NCI-H1417 treated with DMSO at 0.1 percent for 48 hours (cell line): ENCODE measurements around the gene TCEAL4.

Source experiments
- DNase-seq: peaks from one replicate; lab custom pipeline; 2025; lab: John Stamatoyannopoulos, UW

TCEAL4 gene

DNA sequence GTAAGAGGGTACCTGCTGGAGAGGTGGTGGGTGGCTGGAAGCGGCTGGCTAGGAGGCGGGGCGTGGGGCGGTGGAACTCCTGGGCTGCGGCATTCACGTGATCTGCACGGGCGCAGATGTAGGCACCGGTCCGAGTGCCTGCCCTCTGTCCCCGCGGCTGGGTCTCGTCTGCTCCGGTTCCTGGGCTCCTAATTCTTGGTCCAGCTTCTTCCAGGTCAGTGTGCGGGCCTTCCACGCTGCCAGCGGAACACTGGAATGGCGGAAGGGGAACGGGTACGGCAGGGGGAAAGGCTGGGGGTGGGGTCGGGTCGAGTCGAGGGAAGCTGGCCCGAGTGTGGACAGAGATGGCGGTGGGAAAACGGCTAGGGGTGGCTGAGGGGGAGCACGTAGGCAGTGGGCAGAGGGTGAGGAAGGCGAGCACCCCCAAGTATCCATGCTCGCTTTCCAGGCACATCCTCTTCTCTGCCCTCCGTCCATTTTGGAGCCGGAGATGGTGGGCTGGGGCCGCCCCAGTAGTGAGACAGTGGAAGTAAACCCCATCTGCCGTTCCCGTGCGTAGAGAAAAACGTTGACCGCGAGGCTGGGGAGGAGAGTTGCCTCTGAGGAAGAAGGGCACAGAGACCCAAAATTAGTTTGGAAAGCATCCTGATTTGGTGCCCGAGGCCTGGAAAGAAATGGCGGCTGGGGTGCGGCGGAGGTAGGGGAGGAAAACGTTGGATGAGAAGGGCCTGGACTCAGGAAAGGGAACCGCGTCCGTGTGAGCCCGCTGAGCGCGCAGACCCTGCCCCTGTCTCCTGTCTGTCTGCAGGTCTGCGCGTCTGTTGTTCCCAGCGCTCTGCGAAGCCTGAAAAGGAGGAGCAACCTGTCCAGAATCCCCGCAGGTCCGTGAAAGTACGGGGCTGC lies at the start of gene TCEAL4:
TSS of gene TCEAL4 (plus strand) at position 105 of the 903 bp plus-strand sequence. CDS start 1,161 bp downstream, outside the sequence.
- no peak for DNase-seq

DNA sequence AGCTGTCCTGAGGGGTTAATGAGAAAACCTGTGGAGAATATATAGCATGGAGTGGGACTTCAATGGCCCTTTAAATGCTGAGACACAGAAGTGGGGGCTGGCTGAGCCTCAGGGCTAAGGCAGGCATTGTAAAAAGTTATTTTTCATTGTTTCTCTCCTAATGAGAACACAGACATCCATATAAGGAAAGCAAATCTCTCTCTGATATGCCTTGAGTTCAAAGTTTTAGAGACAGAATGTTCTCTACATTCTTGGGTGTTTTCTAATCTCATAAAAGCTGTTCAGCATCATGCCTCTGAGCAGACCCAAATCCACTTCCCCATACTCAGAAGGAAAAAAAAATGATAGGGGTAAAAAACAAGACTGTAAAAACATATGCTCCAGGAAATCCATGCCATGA lies 49.2 kb upstream of the TCEAL4 start:
- no peak for DNase-seq

DNA sequence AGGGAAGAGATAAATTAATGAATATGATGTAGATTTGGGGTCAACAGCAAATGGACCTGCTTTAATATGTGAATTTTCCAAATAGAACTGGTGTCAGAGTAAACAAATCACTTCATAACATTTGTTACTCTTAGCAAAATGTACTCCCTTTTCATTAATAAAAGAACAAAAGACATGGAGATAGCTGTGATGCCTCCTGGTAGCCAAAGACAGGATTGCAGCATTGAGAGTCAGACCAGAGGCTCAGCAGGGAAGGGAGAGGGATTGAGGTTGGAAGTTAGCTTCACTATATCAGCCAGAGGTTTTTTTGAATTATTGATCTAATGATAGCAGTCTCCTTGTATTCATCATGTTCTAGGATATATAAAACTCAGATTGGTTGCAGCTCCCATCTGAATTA lies 48.6 kb upstream of the TCEAL4 start:
- DNase-seq = no peak

DNA sequence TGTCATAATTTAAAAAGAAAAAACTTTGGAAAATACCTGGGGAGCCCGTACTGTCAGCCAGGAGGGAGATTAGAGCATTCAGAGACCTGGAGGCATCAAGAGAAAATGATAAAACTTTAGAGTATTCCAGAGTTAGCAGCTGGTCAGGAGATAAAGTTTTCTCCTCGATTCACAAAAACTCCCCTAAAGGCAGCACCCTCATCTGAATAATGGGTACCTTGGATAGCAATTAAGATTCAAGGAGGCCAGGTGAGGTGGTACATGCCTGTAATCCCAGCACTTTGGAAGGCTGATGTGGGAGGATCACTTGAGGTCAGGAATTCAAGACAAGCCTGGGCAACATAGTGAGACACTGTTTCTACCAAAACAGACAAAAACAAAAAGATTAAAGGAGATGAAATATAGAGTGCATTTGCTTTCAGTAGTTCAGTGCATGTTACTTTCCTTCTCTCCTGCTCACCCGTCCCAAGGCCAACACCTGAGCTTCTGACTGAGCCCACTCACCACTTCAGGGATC lies 47.4 kb upstream of the TCEAL4 start:
- no peak for DNase-seq

DNA sequence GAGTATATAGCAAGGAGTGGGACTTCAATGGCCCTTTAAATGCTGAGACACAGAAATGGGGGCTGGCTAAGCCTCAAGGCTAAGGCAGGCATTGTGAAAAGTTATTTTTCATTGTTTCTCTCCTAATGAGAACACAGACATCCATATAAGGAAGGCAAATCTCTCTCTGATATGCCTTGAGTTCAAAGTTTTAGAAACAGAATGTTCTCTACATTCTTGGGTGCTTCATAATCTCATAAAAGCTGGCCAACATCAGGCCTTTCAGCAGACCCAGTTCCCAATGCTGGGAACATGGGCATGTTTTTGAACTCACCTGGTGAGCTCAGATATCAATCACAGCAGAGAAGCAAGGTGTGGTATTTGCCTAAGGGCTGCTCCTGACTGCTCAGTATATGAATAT lies 46.6 kb upstream of the TCEAL4 start:
- DNase-seq = no peak

GRCh38 chrX:103539695-103540094 lies 45.6 kb upstream of the TCEAL4 start:
- no peak for DNase-seq

DNA sequence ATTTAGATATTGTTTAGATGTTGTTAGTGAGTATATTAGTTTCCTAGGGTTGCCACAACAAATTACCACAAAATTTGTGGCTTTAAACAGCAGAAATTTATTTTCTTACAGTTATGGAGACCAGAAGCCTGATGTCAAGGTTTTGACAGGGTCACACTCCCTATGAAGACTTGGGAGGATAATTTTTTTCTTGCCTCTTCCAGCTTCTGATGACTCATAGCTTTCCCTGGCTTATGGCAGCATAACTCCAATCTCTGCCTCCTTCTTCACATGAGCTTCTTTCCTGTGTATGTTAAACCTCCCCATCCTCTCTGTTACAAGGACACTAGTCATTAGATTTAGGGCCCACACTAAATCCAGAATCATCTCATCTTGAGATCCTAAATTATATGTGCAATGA lies 45.2 kb upstream of the TCEAL4 start:
- no peak for DNase-seq

GRCh38 chrX:103549916-103550315 lies 35.4 kb upstream of the TCEAL4 start:
- no peak for DNase-seq

DNA sequence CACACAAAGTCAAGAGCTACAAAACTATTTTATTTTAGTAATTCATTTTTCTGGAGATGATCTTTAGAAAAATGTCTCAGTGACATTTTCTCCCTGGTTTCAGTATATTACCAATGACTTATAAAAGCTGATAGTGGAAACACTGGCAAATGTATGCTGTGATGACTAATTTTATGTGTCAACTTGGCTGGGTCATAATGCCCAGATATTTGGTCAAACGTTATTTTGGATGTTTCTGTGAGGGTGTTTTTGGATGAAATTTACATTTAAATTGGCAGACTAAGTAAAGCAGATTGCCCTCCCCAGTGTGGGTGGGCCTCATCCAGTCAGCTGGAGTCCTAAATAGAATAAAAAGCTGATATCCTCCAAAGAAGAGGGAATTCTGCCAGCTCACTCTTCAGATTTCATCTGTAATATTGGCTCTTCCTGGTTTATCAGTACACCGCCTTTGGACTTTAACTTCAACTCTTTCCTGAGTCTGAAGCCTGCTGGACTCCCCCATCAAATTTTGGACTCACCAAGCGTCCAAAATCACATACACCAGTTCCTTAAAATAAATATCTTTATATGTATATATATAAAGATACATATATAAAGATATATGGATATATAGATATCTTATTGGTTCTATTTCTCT lies 34.8 kb upstream of the TCEAL4 start:
- DNase-seq = no peak

DNA sequence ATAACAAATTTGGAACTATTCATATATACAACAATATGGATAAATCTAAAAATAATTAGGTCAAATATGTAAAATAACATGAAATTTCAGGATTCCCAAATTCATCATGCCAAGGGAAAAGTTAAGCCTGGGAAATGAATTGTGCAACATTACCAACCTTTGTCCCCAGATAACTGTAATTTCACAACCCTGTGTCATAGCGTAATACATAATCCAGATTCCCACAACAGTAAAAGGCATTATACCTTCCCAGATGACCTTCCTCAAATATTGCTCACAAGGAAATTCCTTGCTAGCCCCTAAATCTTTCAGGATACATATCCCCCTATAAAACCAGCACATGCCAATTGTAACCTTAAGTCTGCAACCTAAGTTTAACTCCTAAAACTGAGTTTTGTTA lies 33.1 kb upstream of the TCEAL4 start:
- no peak for DNase-seq

- no peak for DNase-seq
Measured at GRCh38 chrX:103554687-103555424, 30.5 kb upstream of the TCEAL4 start.

DNA sequence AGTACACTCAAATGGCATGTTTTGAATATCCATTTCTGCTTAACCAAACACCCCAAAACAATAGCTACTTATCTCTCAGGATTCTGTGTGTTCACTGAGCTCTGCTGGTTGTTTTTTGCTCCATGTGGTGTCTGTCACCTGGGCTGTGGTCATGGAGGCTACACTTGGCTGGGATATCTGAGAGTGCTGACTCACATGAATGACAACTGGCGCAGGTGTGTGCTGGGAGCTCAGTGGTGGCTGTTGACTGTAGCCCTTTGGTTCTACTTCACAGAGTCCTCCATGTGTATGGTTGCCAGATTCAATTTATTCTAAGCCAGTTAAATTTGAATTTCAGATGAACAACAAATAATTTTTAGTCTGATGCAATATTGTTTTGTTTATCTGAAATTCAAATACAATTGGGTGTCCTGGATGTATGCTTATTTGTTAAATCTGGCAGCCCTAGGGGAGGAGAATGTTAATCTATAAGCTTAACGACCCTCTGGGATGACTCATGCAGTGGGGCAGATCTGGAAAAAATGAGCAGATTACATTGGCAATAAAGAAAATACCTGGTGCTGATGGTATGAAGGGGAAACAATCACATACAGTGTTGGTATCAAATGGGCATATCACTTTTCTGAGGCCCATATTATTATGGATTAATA lies 28.2 kb upstream of the TCEAL4 start:
- no peak for DNase-seq

DNA sequence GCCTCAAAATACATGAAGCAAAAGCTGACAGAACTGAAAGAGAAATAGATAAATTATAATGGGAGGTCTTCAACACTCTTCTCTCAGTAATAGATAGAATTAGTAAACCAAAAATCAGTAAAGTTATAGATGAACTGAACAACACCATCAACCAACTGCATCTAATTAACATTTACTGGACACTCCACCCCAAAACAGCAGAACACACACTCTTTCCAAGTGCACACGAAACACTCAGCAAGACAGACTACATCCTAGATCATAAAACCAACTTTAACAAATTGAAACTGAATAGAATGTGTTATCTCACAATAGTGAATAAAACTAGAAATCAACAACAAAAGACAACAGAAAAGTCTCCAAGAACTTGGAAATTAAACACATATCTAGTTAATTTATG lies 25.1 kb upstream of the TCEAL4 start:
- no peak for DNase-seq

DNA sequence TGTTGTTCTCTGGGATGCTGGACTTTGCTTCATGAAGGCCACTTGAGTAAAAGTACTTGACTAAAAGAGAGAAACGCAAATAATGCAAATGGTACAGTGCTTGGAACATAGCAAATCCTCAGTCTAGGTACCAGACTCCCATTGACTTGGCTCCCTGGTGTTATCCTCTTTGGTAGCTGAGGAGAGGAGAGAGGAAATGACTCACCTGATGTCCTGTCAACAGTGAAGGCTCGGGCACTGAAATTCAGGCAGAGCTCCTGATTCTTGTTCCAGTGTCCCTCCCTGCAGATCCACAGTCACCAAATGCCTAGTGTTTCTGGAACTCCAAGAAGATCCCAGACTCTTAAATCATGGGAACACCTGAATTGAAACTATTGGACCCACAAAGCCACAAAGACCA lies 22.5 kb upstream of the TCEAL4 start:
- no peak for DNase-seq

- no peak for DNase-seq
Measured at GRCh38 chrX:103565197-103565596, 20.1 kb upstream of the TCEAL4 start.

DNA sequence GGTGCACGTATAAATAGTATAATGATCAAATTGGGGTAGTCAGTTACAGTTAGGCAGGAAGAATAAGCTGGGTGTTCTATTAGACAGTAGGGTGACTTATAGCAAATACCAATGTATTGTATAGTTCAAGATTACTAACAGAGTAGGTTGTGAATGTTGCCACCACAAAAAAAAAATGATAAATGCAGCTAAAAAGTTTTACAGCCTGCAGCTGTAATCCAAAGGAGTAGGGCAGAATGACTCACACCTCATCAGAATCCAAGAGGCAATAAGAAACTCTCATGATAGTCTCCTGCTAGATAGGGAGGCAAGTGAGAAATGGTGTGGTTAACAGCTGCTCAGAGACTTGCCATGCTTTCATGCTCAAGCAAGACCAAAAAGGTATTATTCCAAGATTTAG lies 19.6 kb upstream of the TCEAL4 start:
- DNase-seq = no peak

- no peak for DNase-seq
Measured at GRCh38 chrX:103571121-103571520, 14.2 kb upstream of the TCEAL4 start.

GRCh38 chrX:103571726-103572125 lies 13.6 kb upstream of the TCEAL4 start:
- no peak for DNase-seq

- no peak for DNase-seq
Measured at GRCh38 chrX:103573202-103573601, 12.1 kb upstream of the TCEAL4 start.

DNA sequence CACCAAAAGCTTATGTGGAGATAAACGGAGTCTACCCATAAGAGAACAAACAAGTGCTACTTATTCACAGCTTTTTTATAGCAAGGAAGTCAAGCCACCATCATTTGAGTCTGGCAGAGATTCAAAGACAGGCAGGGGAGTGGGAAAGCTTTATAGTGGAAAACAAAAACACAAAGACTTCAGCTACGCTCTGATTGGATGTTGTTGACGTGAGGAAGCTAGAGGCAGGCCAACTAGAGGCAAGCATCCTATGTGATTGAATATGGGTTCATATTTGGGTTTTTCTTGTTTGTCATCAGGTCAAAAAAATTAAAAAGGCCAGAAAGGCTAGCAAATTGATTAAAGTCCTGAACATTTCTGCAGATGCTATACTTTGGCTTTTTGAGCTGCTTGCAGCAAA lies 719 bp upstream of the TCEAL4 start:
- no peak for DNase-seq

- no peak for DNase-seq
Measured at GRCh38 chrX:103586314-103586646, 965 bp downstream of the TCEAL4 start.

- DNase-seq = no peak
Measured at GRCh38 chrX:103586659-103587058, 1.3 kb downstream of the TCEAL4 start.
